K562 (cell line): Measurements from ENCODE around the gene ITPK1. TPM values are rescaled to one million over a fixed set of nuclear protein-coding genes. Genes with fewer than 3 reads are reported as not detected.

Source experiments
- E2F8 ChIP-seq: fragments of 450-650 bp; IDR thresholded peaks from 2 replicates; pipeline ENCODE4 v1.7.1; 2018; ENCODE audit warnings: mild to moderate bottlenecking, low read depth; ENCODE audit not compliant: partially characterized antibody
- MTA3 ChIP-seq: fragments of 450-650 bp; formaldehyde crosslinking; IDR thresholded peaks from 2 replicates; pipeline ENCODE4 v1.6.1; 2017; ENCODE audit warnings: mild to moderate bottlenecking, borderline replicate concordance
- NCOR1 ChIP-seq: fragments of 450-650 bp; IDR thresholded peaks from 2 replicates; pipeline ENCODE4 v1.6.1; 2016; ENCODE audit warnings: mild to moderate bottlenecking, moderate library complexity
- SAFB2 ChIP-seq: fragments of 200-400 bp; formaldehyde crosslinking; IDR thresholded peaks from 2 replicates; pipeline ENCODE4 v1.6.1; 2018; ENCODE audit warnings: borderline replicate concordance, low read length, low read depth, moderate library complexity; ENCODE audit not compliant: severe bottlenecking
- ZNF780A ChIP-seq: fragments of 250-450 bp; sonication (Bioruptor Pico); IDR thresholded peaks from 2 replicates; pipeline ENCODE4 v1.5.0; 2021; ENCODE audit warnings: mild to moderate bottlenecking
- polyA plus RNA-seq, 8 experiments: library from polyadenylated mRNA; depleted of rRNA in 4 of 8; stranded (reverse) in 5 of 8; unstranded in 3 of 8; fragments of >200 nt; fragmentation: Nextera tagmentation in 2 of 8; fragmentation: Illumina TruSeq in 1 of 8; extraction: Ambion mirVana in 2 of 8; extraction: Trizol in 1 of 8; gene quantifications; 2 replicates each; pipeline versions ENCODE4 v1.2.1 to v1.2.3, GENCODE V29; 2011 to 2014; ENCODE audit warnings: inconsistent platforms in 1 of 8, missing spikeins in 1 of 8
- total RNA-seq, 7 experiments: library from RNA; depleted of rRNA in 6 of 7; stranded (reverse); fragments of >200 nt in 6 of 7; fragmentation: Illumina TruSeq in 2 of 7; extraction: Trizol in 2 of 7; gene quantifications; 2 replicates each; pipeline versions ENCODE4 v1.2.1 to v1.2.3, GENCODE V29; 2011 to 2021; ENCODE audit warnings: low replicate concordance in 1 of 7
- TF ChIP-seq, protein P1 (sequence below), 2 experiments: fragments of 450-650 bp; IDR thresholded peaks; 2 replicates each; pipeline ENCODE4 v1.6.1; 2018; ENCODE audit warnings: mild to moderate bottlenecking in 2 of 2, low read depth in 1 of 2; ENCODE audit not compliant: partially characterized antibody in 2 of 2
- TF ChIP-seq, protein P2 (sequence below): fragments of 450-650 bp; IDR thresholded peaks from 2 replicates; pipeline ENCODE4 v1.6.1; 2016; ENCODE audit warnings: missing biosample characterization, missing genetic modification characterization

The ITPK1 gene
- total and polyA plus RNA-seq, 9 of the 15 experiments (the other 6 are each of a cell fraction or from before 2014, with no cell fraction given), result 1.2 to 39.2 (median 23.0) TPM

GRCh38 chr14:92887157-92887556 lies 228.6 kb downstream of the ITPK1 start (continued):
- TF ChIP-seq, protein P1, sequence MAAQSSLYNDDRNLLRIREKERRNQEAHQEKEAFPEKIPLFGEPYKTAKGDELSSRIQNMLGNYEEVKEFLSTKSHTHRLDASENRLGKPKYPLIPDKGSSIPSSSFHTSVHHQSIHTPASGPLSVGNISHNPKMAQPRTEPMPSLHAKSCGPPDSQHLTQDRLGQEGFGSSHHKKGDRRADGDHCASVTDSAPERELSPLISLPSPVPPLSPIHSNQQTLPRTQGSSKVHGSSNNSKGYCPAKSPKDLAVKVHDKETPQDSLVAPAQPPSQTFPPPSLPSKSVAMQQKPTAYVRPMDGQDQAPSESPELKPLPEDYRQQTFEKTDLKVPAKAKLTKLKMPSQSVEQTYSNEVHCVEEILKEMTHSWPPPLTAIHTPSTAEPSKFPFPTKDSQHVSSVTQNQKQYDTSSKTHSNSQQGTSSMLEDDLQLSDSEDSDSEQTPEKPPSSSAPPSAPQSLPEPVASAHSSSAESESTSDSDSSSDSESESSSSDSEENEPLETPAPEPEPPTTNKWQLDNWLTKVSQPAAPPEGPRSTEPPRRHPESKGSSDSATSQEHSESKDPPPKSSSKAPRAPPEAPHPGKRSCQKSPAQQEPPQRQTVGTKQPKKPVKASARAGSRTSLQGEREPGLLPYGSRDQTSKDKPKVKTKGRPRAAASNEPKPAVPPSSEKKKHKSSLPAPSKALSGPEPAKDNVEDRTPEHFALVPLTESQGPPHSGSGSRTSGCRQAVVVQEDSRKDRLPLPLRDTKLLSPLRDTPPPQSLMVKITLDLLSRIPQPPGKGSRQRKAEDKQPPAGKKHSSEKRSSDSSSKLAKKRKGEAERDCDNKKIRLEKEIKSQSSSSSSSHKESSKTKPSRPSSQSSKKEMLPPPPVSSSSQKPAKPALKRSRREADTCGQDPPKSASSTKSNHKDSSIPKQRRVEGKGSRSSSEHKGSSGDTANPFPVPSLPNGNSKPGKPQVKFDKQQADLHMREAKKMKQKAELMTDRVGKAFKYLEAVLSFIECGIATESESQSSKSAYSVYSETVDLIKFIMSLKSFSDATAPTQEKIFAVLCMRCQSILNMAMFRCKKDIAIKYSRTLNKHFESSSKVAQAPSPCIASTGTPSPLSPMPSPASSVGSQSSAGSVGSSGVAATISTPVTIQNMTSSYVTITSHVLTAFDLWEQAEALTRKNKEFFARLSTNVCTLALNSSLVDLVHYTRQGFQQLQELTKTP (IDR thresholded peaks at IDR 0.05; ENCODE audit: low read depth in 1 of 2, partially characterized antibody in 2 of 2), result no peak
- no peak for TF ChIP-seq ZNF780A (CRISPR knock-in tag)
- TF ChIP-seq NCOR1, result no peak
- TF ChIP-seq, protein P2, sequence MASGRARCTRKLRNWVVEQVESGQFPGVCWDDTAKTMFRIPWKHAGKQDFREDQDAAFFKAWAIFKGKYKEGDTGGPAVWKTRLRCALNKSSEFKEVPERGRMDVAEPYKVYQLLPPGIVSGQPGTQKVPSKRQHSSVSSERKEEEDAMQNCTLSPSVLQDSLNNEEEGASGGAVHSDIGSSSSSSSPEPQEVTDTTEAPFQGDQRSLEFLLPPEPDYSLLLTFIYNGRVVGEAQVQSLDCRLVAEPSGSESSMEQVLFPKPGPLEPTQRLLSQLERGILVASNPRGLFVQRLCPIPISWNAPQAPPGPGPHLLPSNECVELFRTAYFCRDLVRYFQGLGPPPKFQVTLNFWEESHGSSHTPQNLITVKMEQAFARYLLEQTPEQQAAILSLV, result no peak
- TF ChIP-seq E2F8, result no peak
- no peak for TF ChIP-seq SAFB2
- no peak for TF ChIP-seq MTA3

Other genes starting within 250 kb of the ITPK1 start
- gene CHGA, start 192.8 kb downstream of the ITPK1 start, total RNA-seq (2014; rRNA removed), result not detected in 2 replicates
- gene CHGA, start 192.8 kb downstream of the ITPK1 start, total RNA-seq (2014; rRNA removed; fragmentation: Illumina TruSeq; extraction: Trizol), result not detected in 2 replicates
- not detected in 2 replicates for gene CHGA, start 192.8 kb downstream of the ITPK1 start, total RNA-seq (2015; rRNA removed; fragmentation: Illumina TruSeq; extraction: Trizol)
- 0.20 TPM in 1 of 2 replicates, not detected in the other for gene CHGA, start 192.8 kb downstream of the ITPK1 start, total RNA-seq (2021)
- gene CHGA, start 192.8 kb downstream of the ITPK1 start, polyA plus RNA-seq (2011; rRNA removed), result not detected in 2 replicates
- gene CHGA, start 192.8 kb downstream of the ITPK1 start, polyA plus RNA-seq (2014; fragmentation: Illumina TruSeq; extraction: Trizol), result not detected in 2 replicates
- gene CHGA, start 192.8 kb downstream of the ITPK1 start, polyA plus RNA-seq (2014; fragmentation: Nextera tagmentation; extraction: Ambion mirVana), result not detected
- gene CHGA, start 192.8 kb downstream of the ITPK1 start, polyA plus RNA-seq (2014; rRNA removed), result not detected in 2 replicates
- gene MOAP1, start 69.0 kb upstream of the ITPK1 start, total RNA-seq (2014; rRNA removed), result 5.8 and 7.2 TPM in 2 replicates
- gene MOAP1, start 69.0 kb upstream of the ITPK1 start, total RNA-seq (2014; rRNA removed; fragmentation: Illumina TruSeq; extraction: Trizol), result 7.4 and 7.9 TPM in 2 replicates
- 5.2 and 6.0 TPM in 2 replicates for gene MOAP1, start 69.0 kb upstream of the ITPK1 start, total RNA-seq (2015; rRNA removed; fragmentation: Illumina TruSeq; extraction: Trizol)
- 6.6 and 6.7 TPM in 2 replicates for gene MOAP1, start 69.0 kb upstream of the ITPK1 start, total RNA-seq (2021)
- gene MOAP1, start 69.0 kb upstream of the ITPK1 start, polyA plus RNA-seq (2011; rRNA removed), result 10.4 and 14.4 TPM in 2 replicates
- gene MOAP1, start 69.0 kb upstream of the ITPK1 start, polyA plus RNA-seq (2014; fragmentation: Illumina TruSeq; extraction: Trizol), result 5.5 and 5.8 TPM in 2 replicates
- gene MOAP1, start 69.0 kb upstream of the ITPK1 start, polyA plus RNA-seq (2014; fragmentation: Nextera tagmentation; extraction: Ambion mirVana), result 1 to 10 TPM; 1.5 to 2.6 TPM
- gene MOAP1, start 69.0 kb upstream of the ITPK1 start, polyA plus RNA-seq (2014; rRNA removed), result 8.2 and 9.4 TPM in 2 replicates
- 7.6 and 9.4 TPM in 2 replicates for gene LYSET, start 69.4 kb upstream of the ITPK1 start, total RNA-seq (2014; rRNA removed)
- 14.9 and 16.3 TPM in 2 replicates for gene LYSET, start 69.4 kb upstream of the ITPK1 start, total RNA-seq (2014; rRNA removed; fragmentation: Illumina TruSeq; extraction: Trizol)
- gene LYSET, start 69.4 kb upstream of the ITPK1 start, total RNA-seq (2015; rRNA removed; fragmentation: Illumina TruSeq; extraction: Trizol), result 18.3 and 19.2 TPM in 2 replicates
- gene LYSET, start 69.4 kb upstream of the ITPK1 start, total RNA-seq (2021), result 15.9 and 20.1 TPM in 2 replicates
- gene LYSET, start 69.4 kb upstream of the ITPK1 start, polyA plus RNA-seq (2011; rRNA removed), result 15.6 and 23.6 TPM in 2 replicates
- gene LYSET, start 69.4 kb upstream of the ITPK1 start, polyA plus RNA-seq (2014; fragmentation: Illumina TruSeq; extraction: Trizol), result 15.6 and 15.8 TPM in 2 replicates
- 10 to 100 TPM; 33.6 to 36.6 TPM for gene LYSET, start 69.4 kb upstream of the ITPK1 start, polyA plus RNA-seq (2014; fragmentation: Nextera tagmentation; extraction: Ambion mirVana)
- 7.9 and 11.5 TPM in 2 replicates for gene LYSET, start 69.4 kb upstream of the ITPK1 start, polyA plus RNA-seq (2014; rRNA removed)
- 26.2 and 32.3 TPM in 2 replicates for gene GON7, start 91.1 kb upstream of the ITPK1 start, total RNA-seq (2014; rRNA removed)
- 21.1 TPM in 2 replicates for gene GON7, start 91.1 kb upstream of the ITPK1 start, total RNA-seq (2014; rRNA removed; fragmentation: Illumina TruSeq; extraction: Trizol)
- 28.4 and 28.7 TPM in 2 replicates for gene GON7, start 91.1 kb upstream of the ITPK1 start, total RNA-seq (2015; rRNA removed; fragmentation: Illumina TruSeq; extraction: Trizol)
- gene GON7, start 91.1 kb upstream of the ITPK1 start, total RNA-seq (2021), result 13.7 and 14.9 TPM in 2 replicates
- gene GON7, start 91.1 kb upstream of the ITPK1 start, polyA plus RNA-seq (2011; rRNA removed), result 12.0 and 15.0 TPM in 2 replicates
- 21.1 and 21.5 TPM in 2 replicates for gene GON7, start 91.1 kb upstream of the ITPK1 start, polyA plus RNA-seq (2014; fragmentation: Illumina TruSeq; extraction: Trizol)
- 10 to 100 TPM; 23.9 to 26.9 TPM for gene GON7, start 91.1 kb upstream of the ITPK1 start, polyA plus RNA-seq (2014; fragmentation: Nextera tagmentation; extraction: Ambion mirVana)
- gene GON7, start 91.1 kb upstream of the ITPK1 start, polyA plus RNA-seq (2014; rRNA removed), result 31.4 and 34.0 TPM in 2 replicates
- 62.6 and 63.0 TPM in 2 replicates for gene UBR7, start 91.3 kb upstream of the ITPK1 start, total RNA-seq (2014; rRNA removed)
- 33.6 and 35.6 TPM in 2 replicates for gene UBR7, start 91.3 kb upstream of the ITPK1 start, total RNA-seq (2014; rRNA removed; fragmentation: Illumina TruSeq; extraction: Trizol)
- gene UBR7, start 91.3 kb upstream of the ITPK1 start, total RNA-seq (2015; rRNA removed; fragmentation: Illumina TruSeq; extraction: Trizol), result 33.1 and 34.4 TPM in 2 replicates
- gene UBR7, start 91.3 kb upstream of the ITPK1 start, total RNA-seq (2021), result 31.6 and 34.5 TPM in 2 replicates
- gene UBR7, start 91.3 kb upstream of the ITPK1 start, polyA plus RNA-seq (2011; rRNA removed), result 33.1 and 46.7 TPM in 2 replicates
- 39.0 and 43.8 TPM in 2 replicates for gene UBR7, start 91.3 kb upstream of the ITPK1 start, polyA plus RNA-seq (2014; fragmentation: Illumina TruSeq; extraction: Trizol)
- gene UBR7, start 91.3 kb upstream of the ITPK1 start, polyA plus RNA-seq (2014; fragmentation: Nextera tagmentation; extraction: Ambion mirVana), result 10 to 100 TPM; 12.5 to 20.0 TPM
- gene UBR7, start 91.3 kb upstream of the ITPK1 start, polyA plus RNA-seq (2014; rRNA removed), result 31.6 and 33.0 TPM in 2 replicates
- gene BTBD7, start 217.1 kb upstream of the ITPK1 start, total RNA-seq (2014; rRNA removed), result 5.3 and 5.8 TPM in 2 replicates
- 8.5 and 9.6 TPM in 2 replicates for gene BTBD7, start 217.1 kb upstream of the ITPK1 start, total RNA-seq (2014; rRNA removed; fragmentation: Illumina TruSeq; extraction: Trizol)
- 8.7 and 9.8 TPM in 2 replicates for gene BTBD7, start 217.1 kb upstream of the ITPK1 start, total RNA-seq (2015; rRNA removed; fragmentation: Illumina TruSeq; extraction: Trizol)
- gene BTBD7, start 217.1 kb upstream of the ITPK1 start, total RNA-seq (2021), result 12.3 and 12.9 TPM in 2 replicates
- 7.1 and 7.6 TPM in 2 replicates for gene BTBD7, start 217.1 kb upstream of the ITPK1 start, polyA plus RNA-seq (2011; rRNA removed)
- 5.8 and 6.2 TPM in 2 replicates for gene BTBD7, start 217.1 kb upstream of the ITPK1 start, polyA plus RNA-seq (2014; fragmentation: Illumina TruSeq; extraction: Trizol)
- gene BTBD7, start 217.1 kb upstream of the ITPK1 start, polyA plus RNA-seq (2014; fragmentation: Nextera tagmentation; extraction: Ambion mirVana), result 1 to 10 TPM; 2.5 to 4.5 TPM
- 4.5 and 5.2 TPM in 2 replicates for gene BTBD7, start 217.1 kb upstream of the ITPK1 start, polyA plus RNA-seq (2014; rRNA removed)
- not detected in 2 replicates for gene COX8C, start 231.3 kb upstream of the ITPK1 start, total RNA-seq (2014; rRNA removed)
- not detected in 2 replicates for gene COX8C, start 231.3 kb upstream of the ITPK1 start, total RNA-seq (2014; rRNA removed; fragmentation: Illumina TruSeq; extraction: Trizol)
- gene COX8C, start 231.3 kb upstream of the ITPK1 start, total RNA-seq (2015; rRNA removed; fragmentation: Illumina TruSeq; extraction: Trizol), result not detected in 2 replicates
- not detected in 2 replicates for gene COX8C, start 231.3 kb upstream of the ITPK1 start, total RNA-seq (2021)
- not detected in 2 replicates for gene COX8C, start 231.3 kb upstream of the ITPK1 start, polyA plus RNA-seq (2011; rRNA removed)
- gene COX8C, start 231.3 kb upstream of the ITPK1 start, polyA plus RNA-seq (2014; fragmentation: Illumina TruSeq; extraction: Trizol), result not detected in 2 replicates
- gene COX8C, start 231.3 kb upstream of the ITPK1 start, polyA plus RNA-seq (2014; fragmentation: Nextera tagmentation; extraction: Ambion mirVana), result not detected
- not detected in 2 replicates for gene COX8C, start 231.3 kb upstream of the ITPK1 start, polyA plus RNA-seq (2014; rRNA removed)